GM12891 (cell line): Measurements from ENCODE around the gene SNRPA1.

Experiments used
- DNase-seq: peaks from one replicate; pipeline ENCODE4 v3.0.0; 2011; ENCODE audit warnings: low spot score; ENCODE audit not compliant: insufficient read length
- FAIRE-seq: peaks from 2 replicates; lab custom pipeline; 2011; peaks lifted over from hg19 to GRCh38; lab: Jason Lieb, UNC
- PAX5 ChIP-seq: IDR thresholded peaks from 2 replicates; pipeline ENCODE4 v1.6.1; 2011; ENCODE audit warnings: low read length, moderate library complexity, mild to moderate bottlenecking; ENCODE audit not compliant: insufficient read depth, severe bottlenecking
- POLR2A ChIP-seq: IDR thresholded peaks from 2 replicates; pipeline ENCODE4 v1.6.1; 2011; ENCODE audit warnings: low read depth, low read length, control low read depth
- POLR2AphosphoS5 ChIP-seq: IDR thresholded peaks from 2 replicates; pipeline ENCODE4 v1.6.1; 2011; ENCODE audit warnings: low read depth, low read length, control low read depth
- POU2F2 ChIP-seq: IDR thresholded peaks from 2 replicates; pipeline ENCODE4 v1.6.1; 2011; ENCODE audit warnings: low read depth, mild to moderate bottlenecking, control low read depth, low read length, moderate library complexity
- SPI1 ChIP-seq: IDR thresholded peaks from 2 replicates; pipeline ENCODE4 v1.6.1; 2011; ENCODE audit warnings: low read depth, low read length, control low read depth
- TAF1 ChIP-seq: IDR thresholded peaks from 2 replicates; pipeline ENCODE4 v1.6.1; 2011; ENCODE audit warnings: low read depth, low read length, control low read depth

The SNRPA1 gene

DNA sequence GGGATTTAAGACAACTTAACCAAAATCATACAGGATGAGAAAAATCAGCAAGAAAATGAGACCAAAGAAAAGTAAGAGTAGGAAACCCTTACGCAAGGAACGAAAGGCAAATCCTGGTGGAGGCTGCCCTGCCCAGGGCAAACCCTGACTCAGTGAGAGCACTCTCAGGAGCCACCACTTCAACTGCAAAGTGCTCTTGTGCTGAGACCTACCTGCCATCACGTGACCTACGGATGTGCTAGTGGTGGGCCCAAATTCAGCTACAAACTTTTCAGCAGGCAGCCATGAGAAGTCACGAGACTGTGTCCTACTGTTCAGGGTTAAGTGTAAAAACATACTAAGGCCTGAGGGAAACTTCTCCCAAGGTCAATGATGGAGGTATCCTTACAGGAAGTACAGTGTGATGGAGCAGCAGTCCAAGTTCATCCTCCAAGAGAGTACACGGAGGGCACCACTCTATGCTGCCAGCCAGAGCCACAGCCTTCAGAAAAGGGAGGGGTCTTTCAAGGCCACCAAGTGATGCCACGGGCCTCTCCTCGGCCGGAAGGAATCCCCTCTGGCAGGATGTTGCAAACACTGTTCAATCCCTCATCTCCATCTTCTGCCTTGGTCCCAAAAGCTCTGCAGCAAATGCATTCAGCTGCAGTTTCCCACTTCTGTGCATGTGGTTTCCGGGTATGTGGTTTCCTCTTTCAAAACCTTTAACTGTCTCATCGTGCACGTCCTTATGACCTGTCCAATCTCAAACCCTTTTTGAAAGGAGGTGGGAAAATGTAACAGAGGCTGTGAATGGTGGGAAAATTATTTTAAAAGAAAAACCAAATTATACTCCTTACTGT lies 52.7 kb downstream of the SNRPA1 start:
- no peak for DNase-seq

DNA sequence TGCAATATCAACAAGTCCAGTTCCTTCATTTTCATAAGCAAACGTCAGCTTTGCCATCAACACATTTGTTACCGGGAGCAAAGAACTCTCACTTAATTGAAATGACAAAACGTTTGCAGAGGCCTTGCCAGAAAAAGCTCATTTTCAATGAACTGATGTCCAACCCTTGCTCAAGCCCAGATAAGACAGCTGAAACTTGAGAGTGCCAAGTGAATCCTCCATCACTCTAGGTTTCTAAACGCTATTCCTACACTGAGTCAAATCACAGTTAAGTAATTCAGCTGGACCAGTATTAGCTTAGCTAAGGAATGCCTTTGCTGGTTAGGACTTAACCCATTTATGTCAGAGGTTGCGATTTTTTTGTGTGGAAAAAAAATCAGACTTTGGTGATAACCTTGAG lies 54.7 kb downstream of the SNRPA1 start:
- DNase-seq, result no peak
- peak; percentile 5 for FAIRE-seq

More for the DNA sequence above, 52.7 kb downstream of the SNRPA1 start:
- peak; percentile 85 for TF ChIP-seq SPI1
- no peak for TF ChIP-seq TAF1
- TF ChIP-seq POU2F2, result peak; percentile 56; the same call in 1 of the 2 replicates
- no peak for TF ChIP-seq PAX5
- peak; percentile 92 for FAIRE-seq

DNA sequence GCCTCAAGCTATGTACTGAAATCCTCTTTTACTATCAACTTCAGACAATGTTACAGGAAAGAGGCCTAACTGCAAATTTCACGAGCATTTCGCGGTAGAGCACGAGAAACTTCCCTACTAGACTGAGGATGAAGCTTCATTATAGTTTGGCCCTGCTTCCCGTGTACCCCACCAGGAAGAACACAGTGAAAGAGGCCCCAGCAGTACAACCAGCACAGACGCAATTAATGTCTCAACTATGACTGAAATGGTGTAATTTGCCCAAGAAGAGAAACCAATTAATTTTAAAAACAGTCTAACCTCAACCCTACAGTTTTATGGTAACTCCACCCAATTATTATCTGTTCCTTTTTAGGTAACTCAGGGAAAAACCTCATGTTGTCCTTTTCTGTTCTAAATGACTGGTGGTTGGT lies 55.3 kb downstream of the SNRPA1 start:
- FAIRE-seq (peak; percentile 62), DNase-seq (no peak)
- no peak for TF ChIP-seq PAX5
- TF ChIP-seq POU2F2, result no peak
- TF ChIP-seq POLR2A, result no peak
- no peak for TF ChIP-seq POLR2AphosphoS5
- no peak for TF ChIP-seq TAF1
- TF ChIP-seq SPI1, result no peak

More for the DNA sequence above, 54.7 kb downstream of the SNRPA1 start:
- TF ChIP-seq POU2F2, result no peak

DNA sequence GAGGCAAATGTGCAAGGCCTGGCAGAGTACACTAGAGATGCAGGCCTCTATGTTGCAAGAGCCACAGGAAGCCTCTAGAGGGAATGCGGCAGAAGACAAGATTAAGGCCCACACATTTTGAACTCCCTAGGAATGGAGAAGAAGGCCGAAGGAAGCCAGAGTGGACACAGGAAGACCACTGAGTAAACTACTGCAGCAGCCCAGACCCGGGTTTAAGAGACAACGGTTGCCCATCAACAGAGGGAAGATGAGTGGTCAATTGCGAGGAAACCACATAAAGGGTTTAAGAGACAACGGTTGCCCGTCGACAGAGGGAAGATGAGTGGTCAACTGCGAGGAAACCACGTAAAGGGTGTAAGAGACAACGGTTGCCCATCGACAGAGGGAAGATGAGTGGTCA lies 57.8 kb downstream of the SNRPA1 start:
- DNase-seq (no peak), FAIRE-seq (no peak)
- TF ChIP-seq POLR2A (no peak), TAF1 (no peak)

DNA sequence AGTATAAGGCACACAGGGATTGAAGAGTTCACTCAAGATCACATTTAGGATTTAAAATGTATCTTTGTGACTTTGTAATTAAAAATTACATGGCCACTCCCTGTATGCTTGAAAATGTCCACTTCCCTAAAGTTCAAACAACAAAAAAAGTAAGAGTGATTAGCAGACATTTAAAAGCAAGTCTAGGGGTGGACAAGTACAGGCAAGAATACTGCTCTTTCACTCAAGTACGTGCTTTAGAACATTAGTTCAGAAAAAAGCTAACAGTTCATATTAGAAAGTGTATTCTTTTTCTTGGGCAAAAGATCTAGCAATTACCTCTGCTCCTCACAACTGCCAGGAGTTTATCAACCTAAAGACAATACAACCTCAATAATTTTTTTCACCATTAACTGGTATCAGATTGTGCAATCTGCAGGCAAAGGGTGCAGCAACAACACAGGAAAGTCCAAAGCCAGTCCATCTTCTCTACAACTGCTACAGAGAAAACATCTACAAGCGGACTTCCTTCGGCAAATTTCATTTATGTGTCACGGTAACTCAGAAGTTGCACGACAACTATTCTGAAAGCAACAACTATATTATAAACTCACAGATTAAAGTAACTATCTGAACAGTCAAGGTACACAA lies 61.3 kb downstream of the SNRPA1 start:
- FAIRE-seq (no peak), DNase-seq (no peak)
- no peak for TF ChIP-seq POLR2AphosphoS5
- no peak for TF ChIP-seq SPI1
- no peak for TF ChIP-seq TAF1
- TF ChIP-seq POU2F2, result no peak
- no peak for TF ChIP-seq POLR2A
- no peak for TF ChIP-seq PAX5

DNA sequence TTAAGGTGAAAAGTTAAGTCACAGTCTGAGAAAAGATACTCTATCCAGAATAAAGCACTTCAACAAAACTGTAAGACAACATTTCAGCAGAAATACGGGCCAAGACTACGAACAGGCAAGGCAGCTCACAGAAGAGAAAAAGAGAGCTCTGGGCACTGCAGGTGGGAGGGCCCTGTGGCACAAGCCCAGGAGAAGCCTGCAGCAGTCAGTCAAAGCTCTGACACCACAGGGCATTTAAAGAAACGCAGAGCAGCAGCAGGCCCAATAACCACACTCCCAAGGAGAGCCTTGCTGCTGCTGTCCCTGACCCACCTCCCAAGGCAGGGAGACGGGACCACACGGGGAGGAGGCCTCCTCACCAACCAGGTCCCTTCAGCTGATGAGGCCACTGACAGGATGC lies 62.4 kb downstream of the SNRPA1 start:
- no peak for DNase-seq
- no peak for TF ChIP-seq POLR2A
- TF ChIP-seq SPI1, result no peak
- TF ChIP-seq POU2F2, result no peak
- TF ChIP-seq POLR2AphosphoS5, result no peak
- no peak for TF ChIP-seq PAX5
- TF ChIP-seq TAF1, result no peak
- FAIRE-seq, result no peak
